ENCODE measurements around the gene RNPEP.
A peak's percentile ranks its signal among the peaks of the same experiment; 100 is the strongest.
"Not testable (repeated sequence)": the region's sequence is repeated elsewhere in the genome, so short reads cannot be mapped to it uniquely, and the experiment has no call there.

Gene RNPEP

DNA sequence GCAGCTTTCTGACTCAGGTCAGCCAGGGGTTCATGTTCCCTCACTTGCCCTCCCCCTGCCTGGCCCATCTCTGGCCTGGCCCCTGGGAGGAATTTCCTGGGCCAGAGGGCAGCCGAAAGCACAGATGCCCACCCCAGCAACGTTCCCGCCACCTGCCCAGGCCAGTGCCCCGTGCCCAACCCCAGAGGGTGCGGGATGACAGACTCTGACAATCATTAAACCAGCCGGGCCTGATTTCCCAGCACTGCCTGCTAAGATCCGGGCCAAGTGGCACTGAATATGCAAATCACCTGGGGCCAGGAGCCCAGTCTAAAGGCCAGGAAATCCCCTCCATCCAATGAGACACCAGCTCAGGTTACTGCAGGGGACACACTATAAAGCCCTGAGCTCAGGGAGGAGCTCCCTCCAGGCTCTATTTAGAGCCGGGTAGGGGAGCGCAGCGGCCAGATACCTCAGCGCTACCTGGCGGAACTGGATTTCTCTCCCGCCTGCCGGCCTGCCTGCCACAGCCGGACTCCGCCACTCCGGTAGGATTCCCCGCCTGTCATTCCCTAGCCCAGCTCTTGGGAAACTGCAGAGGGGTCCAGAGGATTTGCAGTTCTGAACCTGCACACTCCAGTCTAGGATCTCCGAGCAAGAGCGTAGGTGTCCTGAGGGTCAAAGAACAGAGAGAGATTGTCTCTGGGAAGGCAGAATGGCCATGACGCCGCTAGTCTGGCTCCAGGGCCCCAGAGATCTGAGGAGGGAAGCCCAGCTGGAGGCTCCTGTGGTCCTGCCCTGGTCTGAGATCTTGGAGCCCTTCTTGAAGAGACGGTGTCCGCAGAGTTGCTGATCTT is 27.9 kb downstream of the RNPEP start, which contains the start of gene ELF3:
Gene ELF3 (plus strand): TSS at position 408 of the 836 bp plus-strand sequence. CDS start 550 bp downstream, outside the sequence.
- peak; percentile 43 for DNase-seq (ENCODE audit: low spot score)

DNA sequence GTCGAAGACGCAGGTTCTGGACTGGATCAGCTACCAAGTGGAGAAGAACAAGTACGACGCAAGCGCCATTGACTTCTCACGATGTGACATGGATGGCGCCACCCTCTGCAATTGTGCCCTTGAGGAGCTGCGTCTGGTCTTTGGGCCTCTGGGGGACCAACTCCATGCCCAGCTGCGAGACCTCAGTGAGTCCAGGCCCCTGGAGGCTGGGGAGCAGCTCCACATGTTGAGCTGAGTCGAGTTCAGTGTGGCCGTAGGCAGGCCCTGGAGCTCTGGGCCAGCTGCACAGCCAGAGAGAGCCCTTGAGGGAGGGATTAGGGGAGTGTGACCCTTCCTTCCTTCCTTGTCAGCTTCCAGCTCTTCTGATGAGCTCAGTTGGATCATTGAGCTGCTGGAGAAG is 29.5 kb downstream of the RNPEP start:
- DNase-seq (ENCODE audit: low spot score) = no peak

DNA sequence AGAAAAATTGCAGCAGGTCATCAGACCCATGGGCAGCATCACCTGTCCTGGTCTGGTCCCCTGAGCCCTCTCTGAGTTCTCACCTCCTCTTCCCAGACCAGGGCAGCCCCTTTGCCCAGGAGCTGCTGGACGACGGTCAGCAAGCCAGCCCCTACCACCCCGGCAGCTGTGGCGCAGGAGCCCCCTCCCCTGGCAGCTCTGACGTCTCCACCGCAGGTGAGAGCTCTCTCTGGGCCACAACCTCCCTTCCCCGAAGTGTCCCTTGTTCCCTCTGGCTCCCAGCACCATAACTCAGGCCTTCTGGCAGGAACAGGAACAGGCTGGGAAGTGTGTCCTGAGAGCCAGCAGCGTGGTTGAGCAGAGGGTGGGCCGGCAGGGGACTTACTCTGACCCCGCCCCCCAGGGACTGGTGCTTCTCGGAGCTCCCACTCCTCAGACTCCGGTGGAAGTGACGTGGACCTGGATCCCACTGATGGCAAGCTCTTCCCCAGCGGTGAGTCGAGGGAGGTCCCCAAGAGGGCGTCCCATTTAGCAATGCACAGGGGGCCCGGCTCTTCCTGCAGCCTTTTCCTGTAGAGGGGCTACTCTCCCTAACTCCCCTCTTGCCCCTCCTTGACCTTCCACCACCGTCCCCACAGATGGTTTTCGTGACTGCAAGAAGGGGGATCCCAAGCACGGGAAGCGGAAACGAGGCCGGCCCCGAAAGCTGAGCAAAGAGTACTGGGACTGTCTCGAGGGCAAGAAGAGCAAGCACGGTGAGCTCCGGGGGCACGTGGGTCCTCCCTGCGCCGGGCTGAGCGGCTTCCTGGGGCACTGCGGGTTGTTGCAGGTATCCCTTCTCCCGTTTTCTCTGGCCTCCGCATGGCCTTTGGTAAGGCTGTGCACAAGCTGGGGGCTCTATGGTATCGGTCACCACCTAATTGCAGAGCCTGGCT is 30.4 kb downstream of the RNPEP start:
- no peak for DNase-seq (ENCODE audit: low spot score)

DNA sequence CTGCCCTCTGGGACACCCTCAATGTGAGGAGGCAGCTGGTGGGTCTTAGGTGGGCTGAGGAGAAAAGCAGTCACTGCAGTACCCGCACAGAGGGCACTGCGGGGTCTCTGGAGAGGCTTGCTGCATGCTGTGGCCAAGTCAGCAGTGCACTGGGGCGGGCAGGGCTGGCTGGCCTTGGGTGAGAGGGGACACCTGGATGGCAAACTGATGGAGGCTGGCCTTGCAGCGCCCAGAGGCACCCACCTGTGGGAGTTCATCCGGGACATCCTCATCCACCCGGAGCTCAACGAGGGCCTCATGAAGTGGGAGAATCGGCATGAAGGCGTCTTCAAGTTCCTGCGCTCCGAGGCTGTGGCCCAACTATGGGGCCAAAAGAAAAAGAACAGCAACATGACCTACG is 31.2 kb downstream of the RNPEP start:
- DNase-seq (ENCODE audit: low spot score) = no peak

DNA sequence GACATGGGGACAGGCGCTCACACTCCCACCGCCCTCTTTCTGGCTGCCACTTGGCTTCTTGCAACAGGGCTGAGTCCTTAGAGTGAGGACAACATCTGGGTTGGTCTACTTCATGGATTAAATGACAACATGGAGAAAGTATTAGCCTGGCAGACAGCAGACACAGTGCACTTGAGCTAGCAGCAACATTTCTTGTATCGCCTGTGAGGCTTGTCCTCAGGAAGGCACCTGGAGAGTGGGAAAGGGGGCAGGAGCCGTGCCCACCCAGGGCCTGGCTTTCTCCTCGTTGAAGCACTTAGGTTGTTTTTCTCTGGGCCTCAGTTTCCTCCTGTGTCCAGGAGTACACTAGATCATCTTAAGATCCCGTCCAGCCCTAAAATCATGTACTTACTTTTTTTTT is 31.6 kb downstream of the RNPEP start:
- DNase-seq (ENCODE audit: low spot score) = no peak

DNA sequence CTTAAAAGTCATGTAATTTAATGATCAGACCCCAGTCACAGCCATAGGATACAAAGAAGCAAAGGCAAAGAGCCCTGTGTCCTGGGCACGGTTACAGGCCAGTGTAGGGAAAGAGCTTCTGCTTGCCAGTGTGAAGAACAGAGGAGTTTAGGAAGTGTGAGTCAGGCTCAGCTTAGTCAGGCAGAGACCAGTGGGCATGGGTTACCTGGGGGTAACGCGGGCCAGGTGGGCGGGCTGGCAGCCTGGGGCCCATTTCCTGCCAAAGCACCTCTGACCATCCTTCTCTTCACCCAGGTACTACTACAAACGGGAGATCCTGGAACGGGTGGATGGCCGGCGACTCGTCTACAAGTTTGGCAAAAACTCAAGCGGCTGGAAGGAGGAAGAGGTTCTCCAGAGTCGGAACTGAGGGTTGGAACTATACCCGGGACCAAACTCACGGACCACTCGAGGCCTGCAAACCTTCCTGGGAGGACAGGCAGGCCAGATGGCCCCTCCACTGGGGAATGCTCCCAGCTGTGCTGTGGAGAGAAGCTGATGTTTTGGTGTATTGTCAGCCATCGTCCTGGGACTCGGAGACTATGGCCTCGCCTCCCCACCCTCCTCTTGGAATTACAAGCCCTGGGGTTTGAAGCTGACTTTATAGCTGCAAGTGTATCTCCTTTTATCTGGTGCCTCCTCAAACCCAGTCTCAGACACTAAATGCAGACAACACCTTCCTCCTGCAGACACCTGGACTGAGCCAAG is 32.6 kb downstream of the RNPEP start:
- no peak for DNase-seq (ENCODE audit: low spot score)

DNA sequence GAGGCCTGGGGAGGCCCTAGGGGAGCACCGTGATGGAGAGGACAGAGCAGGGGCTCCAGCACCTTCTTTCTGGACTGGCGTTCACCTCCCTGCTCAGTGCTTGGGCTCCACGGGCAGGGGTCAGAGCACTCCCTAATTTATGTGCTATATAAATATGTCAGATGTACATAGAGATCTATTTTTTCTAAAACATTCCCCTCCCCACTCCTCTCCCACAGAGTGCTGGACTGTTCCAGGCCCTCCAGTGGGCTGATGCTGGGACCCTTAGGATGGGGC is 33.2 kb downstream of the RNPEP start:
- no peak for DNase-seq (ENCODE audit: low spot score)

DNA sequence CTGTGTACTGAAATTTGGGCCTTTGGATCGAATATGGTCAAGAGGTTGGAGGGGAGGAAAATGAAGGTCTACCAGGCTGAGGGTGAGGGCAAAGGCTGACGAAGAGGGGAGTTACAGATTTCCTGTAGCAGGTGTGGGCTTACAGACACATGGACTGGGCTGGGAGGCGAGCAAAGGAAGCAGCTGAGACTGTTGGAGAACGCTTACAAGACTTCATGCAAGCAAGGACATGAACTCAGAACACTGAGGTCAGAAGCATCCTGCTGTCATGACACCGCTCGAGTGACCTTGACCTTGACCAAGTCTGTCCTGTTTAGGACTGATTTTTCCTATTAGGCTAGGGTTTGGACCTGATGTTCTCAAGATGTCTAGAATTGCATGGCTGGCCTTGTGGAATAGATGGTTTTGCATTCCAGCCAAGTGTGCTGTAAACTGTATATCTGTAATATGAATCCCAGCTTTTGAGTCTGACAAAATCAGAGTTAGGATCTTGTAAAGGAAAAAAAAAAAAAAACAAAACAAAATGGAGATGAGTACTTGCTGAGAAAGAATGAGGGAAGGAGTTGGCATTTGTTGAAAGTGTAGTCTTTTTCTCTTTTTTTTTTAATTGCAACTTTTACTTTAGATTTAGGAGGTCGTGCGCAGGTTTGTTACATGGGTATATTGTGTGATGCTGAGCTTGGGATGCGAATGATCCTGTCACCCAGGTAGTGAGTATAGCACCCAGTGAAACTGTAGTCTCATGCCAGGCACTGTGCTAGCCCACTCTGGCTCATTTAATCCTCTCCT is 33.8 kb downstream of the RNPEP start:
- DNase-seq (ENCODE audit: low spot score) = no peak

DNA sequence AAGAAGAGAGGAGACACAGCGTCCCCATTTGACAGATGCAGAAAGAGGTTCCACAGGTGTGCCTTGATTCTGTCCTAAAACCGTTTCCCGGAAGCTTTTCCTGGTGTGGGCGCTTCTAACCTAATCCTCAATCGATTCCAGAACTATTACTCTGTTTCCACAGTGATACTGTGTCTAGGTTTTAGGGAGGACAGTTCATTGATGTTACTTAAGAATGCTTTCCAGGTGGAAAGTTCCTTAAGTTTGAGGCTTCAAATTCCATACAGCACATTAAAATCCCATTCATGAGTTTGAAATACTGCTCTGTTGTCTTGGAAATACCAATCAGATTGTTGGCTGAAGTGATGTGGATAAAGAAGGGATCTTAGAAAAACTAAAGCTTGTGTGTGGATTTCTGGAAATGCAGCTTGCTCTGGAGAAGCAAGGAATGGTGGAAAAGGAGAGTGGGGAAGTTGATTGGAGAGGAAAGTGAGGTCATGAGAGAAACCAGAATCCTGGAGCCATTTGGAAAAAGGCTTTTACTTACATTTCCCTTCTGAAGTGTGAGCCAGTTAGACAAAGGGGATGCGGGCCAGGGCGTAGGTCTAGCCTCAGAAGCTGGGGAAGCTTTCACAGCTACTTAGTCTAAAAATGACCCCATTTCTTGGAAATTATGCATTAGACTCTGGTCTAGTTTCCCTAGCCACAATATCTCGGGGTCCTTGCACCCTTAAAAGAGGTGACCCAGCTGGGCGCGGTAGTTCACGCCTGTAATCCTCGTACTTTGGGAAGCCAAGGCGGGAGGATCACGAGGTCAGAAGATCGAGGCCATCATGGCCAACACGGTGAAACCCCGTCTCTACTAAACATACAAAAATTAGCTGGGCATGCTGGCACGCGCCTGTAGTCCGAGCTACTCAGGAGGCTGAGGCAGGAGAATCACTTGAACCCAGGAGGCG is 34.6 kb downstream of the RNPEP start:
- DNase-seq (ENCODE audit: low spot score) = no peak

DNA sequence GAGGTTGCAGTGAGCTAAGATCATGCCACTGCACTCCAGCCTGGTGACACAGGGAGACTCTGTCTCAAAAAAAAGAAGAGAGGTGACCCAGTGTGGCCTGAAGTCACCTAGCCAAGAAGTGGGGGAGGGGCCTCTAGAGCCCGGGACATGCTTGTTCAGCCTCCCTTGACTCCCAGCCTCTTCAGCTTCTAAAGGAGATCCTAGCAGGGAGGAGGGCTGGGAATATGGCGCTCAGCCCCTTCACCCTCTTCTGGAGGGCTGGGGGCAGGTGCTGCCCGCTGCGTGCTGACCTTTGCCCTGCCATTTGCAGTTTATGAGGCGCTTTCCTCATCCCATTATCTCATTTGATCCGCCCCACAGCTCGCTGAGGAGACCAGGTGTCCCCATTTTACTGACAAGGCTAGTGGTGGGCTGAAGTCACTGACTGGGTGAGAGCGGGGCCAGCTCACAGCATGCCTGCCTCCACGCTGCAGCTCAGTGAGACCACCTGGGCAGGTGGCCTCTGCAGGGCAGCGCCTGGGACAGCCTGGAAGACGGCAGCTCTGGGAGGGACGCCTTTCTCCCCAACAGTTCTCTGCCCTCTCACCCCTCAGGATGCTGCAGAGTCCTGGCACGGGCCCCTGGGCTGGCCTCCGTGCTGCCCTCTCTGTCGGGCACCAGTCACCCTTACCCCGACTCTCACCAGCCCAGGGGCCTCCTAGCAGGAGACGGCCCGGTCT is 35.5 kb downstream of the RNPEP start:
- DNase-seq (ENCODE audit: low spot score) = no peak

DNA sequence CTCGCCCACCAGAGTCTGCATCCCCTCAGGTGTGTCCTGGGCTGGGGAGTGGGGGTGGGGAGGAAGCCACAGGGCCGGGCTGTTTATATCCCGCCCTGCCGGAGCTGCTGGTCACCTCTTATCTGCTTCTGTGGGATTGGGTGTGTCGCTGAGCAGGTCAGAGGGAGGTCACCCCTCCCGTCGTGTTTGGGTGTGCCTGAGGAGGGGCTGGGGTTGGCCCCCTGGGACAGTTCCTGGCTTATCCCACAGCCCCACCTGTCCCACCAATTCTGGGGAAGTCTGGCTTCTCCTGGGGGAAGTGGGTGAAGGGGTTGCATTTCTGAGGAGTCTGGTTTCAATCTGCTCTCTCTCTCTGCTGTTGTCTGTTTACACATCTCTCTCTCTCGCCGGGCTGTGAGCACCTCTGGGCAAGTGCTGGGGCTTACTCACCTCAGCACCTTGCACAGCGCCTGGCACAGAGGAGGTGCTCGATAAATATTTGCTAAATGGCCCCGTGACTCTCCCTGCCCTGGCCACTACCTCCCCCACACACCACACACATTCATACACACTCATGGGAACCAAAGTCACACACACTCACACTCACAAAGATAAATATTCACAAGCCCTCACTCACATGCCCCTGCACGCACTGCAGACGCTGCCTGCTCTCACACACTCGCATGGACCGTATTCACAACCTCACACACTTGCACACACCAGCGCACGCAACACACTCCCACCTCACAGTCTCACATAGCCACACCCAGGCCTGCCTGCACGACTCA is 36.2 kb downstream of the RNPEP start:
- DNase-seq (ENCODE audit: low spot score) = no peak

DNA sequence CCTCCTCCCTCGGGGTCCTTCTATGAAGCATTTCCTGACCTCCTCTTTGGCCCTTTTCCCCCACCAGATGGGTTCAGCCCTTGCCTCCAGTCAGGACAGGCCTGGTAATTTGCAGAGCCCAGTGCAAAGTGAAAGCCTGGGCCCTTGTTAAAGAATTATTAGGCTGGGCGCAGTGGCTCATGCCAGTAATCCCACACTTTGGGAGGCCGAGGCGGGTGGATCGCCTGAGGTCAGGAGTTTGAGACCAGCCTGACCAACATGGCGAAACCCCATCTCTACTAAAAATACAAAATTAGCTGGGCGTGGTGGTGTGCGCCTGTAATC is 36.7 kb downstream of the RNPEP start:
- not testable (repeated sequence) for DNase-seq (ENCODE audit: low spot score)

DNA sequence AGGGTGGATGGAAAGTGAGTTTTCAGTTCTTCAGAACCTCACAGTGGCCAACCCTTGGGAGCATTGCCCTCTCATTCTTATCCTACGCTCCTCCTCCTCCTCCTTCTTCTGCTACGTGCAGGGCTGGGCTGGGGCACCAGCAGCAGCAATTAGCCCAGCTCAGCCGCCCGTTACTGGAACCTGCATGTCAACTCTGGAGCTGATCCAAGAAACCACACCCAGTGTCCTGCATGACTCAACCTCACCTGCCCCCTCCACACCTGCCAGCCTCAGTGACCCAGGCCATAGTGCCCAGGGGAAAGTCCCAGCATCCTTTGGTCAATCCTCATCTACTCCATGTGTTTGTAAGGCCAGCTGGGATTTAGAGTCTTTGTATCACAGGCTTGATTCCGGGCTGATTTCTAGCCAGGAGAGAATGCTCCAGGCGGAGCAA is 40.6 kb downstream of the RNPEP start:
- no peak for DNase-seq (ENCODE audit: low spot score)

DNA sequence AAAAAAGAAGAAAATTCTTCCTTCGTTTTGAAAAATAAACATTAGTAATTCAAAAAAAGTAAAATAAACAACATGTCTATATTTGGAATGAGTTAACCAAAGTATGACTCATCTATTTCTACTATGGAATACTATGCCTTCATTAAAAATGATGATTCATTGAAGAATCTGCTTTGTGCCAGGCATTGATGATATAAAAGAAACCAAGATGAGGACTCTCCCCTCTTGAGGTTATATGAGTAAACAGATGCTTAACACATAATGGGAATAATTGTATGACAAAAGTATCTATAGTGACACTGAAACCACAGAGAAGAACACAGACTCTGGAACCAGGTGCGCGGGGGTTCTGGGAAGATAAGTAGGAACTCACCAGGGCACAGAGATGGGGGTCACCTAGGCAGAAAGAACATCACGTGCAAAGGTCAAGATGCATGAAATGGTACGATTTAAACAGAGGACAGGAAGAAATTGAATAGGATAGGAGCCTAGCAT is 46.8 kb downstream of the RNPEP start:
- no peak for DNase-seq (ENCODE audit: low spot score)

DNA sequence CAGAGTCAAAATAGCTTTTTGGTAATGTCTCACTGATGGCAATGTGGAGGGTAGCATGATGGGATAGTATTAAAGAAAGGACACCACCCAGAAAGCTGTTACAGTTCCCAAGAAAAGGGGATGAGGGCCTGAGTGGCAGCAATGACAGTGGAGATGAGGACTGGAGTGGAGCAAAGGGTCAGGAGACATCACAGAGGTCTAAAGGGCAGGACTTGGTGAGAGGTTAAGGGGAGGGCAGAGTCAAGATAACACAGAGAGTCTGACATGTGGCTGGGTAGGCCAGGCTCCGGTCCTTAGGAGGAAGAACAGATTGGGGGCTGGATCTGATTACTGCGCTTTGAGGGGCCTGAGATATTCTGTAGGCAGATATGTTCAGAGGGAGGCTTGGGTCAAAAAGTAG is 47.3 kb downstream of the RNPEP start:
- no peak for DNase-seq (ENCODE audit: low spot score)

DNA sequence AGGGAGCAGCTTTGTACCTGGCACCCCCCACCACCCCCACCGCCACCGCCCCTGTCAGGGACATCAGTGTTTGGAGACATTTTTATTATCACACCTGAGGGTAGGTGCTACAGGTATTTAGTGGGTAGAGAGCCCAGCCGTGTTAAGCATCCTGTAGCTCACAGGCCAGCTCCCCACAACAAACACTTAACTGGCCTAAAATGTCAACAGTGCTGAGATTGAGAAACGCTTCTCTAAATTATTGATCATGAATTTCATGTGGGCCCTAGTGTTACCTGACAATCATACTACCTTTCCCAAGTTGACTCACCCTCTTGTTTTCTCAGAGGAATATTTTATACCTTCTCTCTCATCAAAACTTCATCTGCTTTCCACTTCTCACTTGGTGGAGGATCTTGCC is 49.3 kb downstream of the RNPEP start:
- no peak for DNase-seq (ENCODE audit: low spot score)

DNA sequence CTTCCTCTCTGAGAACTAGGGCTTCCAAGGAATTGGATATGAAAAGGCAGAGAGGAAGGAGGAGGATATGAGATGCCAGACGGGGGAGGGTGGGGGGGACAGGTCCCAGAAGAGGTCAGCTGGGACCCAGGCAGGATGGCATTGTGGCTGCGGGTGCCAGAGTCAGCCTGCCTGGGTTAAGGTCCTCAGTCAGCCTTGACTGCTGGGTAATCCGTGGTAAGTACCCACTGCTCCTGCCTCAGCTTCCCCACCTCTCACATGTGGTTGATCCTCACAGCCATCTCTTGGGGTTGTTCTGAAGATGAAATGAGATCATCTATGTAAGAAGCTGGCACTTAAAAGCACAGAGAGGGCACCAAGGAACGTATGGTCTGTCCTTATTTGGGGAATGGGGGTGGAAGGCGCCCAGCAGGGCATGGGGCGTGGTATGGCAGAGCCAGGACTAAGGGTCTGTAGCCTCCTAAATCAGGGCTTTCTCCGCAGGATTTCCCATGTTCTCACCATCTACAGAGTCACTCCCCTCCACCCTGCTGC is 51.8 kb downstream of the RNPEP start:
- no peak for DNase-seq (ENCODE audit: low spot score)

DNA sequence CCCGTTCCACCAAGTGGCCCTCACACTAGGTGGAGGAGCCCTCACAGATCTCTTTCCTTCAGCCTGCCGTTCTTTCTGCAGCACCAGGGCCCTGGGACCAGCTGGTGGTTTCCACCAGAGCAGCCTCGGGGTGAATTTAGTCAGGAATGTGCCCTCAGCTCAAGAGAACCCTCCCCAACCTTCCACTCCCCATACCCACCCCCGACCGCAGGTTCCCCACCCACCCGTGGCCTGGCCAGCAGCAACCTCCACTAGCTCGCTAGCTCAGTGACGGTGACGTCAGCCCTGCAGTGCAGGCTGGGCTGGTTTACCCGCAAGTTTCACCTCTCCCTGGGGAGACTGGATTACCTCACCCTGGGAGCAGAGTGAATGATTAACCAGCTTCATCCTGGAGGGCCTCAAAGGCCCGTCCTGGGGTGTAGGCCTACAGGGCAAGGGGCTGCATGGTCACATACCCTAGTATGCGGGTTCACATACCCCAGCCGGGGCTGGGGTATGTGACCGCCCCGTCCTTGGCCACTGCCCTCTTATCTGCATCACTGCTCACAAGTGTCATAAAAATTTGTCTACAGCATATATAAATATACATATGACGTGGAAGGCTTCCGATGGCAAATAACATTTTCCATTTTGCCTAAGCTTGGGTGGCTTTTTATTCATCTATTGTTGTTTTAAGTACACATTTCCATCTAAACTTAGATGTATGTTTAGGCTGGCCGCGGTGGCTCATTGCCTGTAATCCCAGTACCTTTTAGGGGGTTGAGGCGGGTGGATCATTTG is 52.4 kb downstream of the RNPEP start:
- DNase-seq (ENCODE audit: low spot score) = no peak
